IPS DF 4.7 (cell line): ENCODE measurements around the gene ACSM2B.
"Not testable (repeated sequence)": the region's sequence is repeated elsewhere in the genome, so short reads cannot be mapped to it uniquely, and the experiment has no call there.

Experiments used
- DNase-seq: peaks from one replicate; pipeline ENCODE4 v3.0.0-alpha.2; 2013; ENCODE audit warnings: low spot score; ENCODE audit errors: extremely low read depth

ACSM2B gene

DNA sequence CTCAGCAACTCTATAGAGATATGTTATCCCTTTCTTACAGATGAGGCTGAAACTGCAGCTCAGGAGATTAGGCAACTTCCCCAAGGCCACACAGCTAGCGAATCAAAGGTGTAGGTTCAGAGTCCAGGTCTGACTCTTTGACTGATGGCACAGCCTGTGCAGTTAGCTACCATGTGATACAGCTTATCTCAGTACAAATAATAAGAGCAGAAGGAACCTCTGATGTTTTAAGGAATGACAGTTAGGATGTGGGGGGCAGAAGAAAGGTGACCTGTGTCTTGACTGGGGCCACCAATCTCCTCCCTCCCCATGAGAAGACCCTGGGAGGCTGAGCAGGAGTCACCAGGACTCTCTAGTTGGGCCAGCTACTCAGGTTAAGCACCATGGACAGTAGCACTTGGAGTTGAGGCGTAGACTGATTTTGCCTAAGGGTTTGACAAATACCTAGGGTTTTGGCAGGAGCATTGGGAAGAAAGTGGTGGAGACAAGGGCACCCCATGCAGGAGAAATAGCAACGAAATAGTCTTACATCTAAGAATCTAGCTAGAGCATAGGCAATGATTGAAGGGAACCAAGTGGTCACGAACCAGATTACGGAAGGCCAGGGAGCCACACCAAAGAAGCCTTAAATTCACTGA is 22.8 kb upstream of the ACSM2B start:
- no peak for DNase-seq

DNA sequence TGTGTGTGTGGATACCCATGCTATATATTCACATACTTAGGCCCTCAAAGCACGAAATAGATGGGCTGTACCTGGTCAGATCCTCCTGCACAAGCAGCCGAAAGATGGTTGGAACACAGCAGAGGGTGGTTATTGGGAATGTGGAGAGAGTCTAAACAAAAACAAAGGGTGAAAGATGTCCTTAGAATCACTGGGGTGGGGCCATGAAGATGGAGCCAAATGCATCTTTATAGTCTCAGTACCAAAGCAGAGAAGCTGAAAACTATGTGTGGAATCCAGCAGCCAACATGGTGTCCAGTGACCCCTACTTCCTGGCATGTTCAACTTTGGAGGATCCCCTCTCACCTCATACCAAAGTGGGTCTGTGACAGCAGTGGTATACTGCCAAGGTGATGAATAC is 19.5 kb upstream of the ACSM2B start:
- not testable (repeated sequence) for DNase-seq

DNA sequence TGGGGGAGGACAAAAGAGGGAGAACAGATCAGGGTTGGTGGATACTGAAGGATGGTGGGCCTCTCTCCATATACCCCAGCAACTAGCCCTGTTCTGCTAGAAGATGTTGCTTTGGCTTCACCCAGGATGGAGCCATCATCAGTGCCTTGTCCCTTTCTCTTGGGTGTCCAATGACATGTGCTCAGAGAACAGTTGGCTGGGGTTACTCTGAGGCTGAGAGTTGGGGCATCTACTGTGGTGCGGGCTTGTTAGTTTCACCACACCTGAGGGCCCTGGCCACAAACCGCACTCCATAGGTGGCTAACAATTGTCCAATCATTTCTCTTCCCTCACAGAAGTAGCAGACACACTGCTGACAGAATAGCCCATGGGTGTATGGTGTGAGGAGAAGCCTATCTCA is 18.9 kb upstream of the ACSM2B start:
- DNase-seq = not testable (repeated sequence)

DNA sequence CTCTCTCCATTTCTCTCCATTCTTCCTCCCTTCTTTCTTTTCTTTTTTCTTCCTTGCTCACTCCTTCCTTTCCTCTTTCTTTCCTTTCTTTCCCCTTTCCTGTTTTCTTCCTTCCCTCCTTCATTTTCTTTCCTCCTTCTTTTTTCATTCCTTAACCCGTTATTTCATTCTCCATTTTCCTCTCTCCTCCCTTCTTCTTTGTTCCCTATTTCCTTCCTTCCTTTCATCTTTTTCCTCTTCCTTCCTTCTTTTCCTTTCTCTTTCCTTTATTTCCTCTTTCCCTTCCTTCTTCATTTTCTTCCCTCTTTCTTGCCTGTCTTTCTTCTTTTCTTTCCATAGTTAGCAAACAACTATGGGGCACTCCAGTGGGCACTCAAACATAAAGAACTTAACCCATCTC is 16.6 kb upstream of the ACSM2B start:
- DNase-seq = not testable (repeated sequence)

DNA sequence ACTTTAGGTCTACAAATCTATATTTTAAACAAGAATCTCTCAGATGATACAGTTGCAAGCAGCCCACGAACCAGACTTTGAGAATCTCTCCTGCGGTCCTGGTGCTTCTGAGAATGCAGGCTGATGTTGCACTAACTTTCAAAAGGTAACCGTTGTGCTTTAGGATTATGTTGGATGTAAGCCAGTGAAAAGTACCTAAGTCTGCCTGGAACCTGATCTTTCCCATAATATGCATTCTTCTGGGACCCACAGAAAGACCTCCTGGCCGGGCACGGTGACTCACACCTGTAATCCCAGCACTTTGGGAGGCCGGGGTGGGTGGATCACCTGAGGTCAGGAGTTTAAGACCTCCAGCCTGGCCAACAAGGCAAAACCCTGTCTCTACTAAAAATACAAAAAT is 13.3 kb upstream of the ACSM2B start:
- not testable (repeated sequence) for DNase-seq

DNA sequence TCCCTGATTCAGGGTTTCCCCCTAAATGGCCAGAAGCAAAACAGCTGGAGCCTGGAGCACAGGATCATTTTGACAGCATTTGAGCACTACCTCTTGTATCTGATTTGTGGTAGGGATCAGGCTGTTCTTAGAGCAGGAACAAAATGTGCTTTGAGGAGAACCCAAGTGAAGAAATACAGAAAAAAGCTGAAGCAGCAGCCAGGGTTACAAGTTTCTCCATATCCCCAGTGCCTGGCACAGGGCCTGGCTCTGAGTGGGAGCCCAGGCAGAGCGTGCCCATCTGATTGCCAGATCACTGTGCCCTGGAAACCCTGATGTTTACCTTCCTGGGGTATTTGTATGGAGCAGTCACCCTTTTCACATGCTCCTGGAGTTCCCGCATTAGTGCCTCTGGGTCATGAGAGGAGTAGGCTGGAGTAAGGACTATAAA is 11.5 kb upstream of the ACSM2B start:
- DNase-seq = not testable (repeated sequence)

DNA sequence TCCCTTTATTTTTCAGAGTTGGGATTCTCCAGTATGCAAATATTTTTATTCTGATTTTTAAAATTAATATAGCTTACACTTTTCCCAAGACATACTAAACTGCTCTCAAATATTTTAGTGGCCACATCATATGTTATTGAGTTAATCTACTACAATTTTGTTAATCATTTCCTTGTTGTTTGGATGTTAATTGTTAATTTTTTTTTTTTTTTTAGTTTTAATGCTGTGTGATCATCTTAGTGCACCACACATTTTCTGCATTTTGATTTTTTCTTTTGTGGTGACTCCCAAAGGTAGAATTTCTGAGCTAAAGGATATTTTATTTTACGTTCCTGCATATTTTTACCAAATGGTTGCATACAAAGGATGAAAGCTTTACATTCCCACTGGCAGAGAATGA is 10.5 kb upstream of the ACSM2B start:
- DNase-seq = not testable (repeated sequence)

DNA sequence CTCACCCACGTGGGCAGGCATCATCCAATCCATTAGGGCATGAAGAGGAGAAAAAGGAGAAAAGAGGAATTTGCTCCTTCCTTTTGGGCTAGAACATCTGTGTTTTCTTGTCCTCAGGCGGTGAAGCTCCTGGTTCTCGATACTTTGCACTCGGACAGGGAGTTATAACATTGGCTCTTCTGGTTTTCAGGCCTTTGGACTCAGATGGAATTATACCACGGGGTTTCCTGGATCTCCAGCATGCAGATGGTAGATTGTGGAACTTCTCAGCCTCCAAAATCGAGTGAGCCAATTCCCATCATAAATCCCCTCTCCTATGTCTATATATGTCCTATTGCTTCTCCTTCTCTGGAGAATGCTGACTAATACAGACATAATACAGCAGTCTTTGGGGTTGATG is 9.9 kb upstream of the ACSM2B start:
- not testable (repeated sequence) for DNase-seq

DNA sequence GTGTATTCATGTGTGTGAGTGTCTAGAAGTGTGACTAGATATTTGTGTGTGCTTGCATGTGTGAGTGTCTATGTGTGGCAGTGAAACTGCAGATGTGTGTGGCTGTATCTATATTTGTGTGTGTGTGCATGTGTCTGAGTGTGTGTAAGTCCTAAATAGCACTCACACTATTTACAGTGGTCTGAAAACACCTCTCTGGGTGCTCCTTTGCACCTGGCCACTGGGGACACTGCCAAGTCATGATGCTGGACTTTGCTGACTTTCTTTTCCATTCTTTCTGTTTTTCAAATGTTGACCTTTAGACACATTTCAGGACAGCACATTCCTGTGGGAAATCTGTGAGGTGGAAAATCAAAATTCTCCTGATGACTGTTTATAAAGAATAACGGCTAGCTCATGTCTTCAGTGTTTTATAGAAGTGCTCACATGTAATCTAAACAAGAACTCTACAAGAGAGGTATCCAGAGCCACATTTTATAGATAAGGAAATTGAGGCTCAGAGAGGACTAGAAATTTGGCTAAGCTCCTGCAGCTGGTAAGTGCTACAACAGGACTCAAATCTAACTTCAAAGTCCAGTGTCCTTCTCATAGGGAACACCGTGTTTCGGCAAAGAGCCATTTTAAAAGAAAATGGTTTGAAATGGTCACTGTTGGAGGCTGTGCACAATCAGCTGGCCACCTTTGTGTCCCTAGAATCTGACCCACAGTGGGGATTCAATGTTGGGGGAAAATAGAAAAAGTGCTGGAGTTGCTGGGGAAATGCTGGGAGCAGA is 4.5 kb upstream of the ACSM2B start:
- not testable (repeated sequence) for DNase-seq

DNA sequence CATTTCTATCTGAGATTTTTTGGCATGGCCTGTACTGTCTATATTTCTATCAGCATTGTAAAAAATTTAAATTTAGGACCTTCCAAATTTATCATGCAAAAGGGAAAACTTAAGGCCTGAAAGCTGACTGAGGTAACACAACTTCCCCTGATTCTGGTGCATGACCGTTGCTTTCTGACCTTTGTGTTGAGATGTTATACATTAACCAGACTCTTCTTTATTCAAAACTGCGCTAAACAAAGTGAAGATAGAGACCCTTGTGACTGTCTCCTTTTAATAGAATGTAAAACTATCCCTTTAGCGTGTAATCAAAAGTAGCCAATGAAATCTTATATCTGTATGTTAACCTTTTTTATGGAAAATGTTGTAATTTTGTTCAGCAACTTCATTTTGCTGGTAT is 1.9 kb upstream of the ACSM2B start:
- DNase-seq = not testable (repeated sequence)

DNA sequence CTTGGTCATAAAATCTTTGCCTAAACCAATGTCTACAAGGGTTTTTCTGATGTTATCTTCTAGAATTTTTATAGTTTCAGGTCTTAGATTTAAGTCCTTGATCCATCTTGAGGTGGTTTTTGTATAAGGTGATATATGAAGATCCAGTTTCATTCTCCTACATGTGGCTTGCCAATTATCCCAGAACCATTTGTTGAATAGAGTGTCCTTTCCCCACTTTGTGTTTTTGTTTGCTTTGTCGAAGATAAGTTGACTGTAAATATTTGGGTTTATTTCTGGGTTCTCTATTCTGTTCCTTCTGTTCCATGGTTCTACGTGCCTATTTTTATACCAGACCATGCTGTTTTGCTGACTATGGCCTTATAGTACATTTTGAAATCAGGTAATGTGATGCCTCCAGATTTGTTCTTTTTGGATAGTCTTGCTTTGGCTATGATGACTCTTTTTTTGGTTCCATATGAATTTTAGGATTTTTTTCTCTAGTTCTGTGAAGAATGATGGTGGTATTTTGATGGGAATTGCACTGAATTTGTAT is 7.0 kb downstream of the ACSM2B start:
- not testable (repeated sequence) for DNase-seq

DNA sequence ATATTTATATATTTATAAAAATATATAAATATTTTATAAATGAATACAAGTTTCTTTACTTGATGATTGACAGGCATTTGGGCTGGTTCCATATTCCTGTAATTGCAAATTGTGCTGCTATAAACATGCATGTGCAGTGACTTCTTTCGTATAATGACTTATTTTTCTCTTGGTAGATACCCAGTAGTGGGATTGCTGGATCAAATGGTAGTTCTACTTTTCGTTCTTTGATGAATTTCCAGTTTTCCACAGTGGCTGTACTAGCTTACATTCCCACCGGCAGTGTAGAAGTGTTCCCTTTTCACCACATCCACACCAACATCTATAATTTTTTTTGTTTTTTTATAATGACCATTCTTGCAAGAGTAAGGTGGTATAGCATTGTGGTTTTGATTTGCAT is 7.8 kb downstream of the ACSM2B start:
- no peak for DNase-seq

DNA sequence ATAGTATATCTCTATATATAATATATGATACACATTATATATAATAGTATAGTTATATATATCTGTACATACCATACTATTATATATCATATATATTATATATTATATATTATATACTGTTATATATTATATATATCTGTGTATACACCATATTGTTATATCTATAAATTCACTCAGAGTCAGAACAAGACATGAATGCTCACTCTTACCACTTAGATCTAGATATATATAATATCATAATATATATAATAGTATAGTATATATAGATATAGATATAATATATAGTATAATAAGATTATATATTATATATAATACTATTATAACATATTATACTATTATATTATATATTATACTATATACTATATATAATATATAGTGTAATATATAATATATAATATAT is 9.3 kb downstream of the ACSM2B start:
- DNase-seq = no peak

DNA sequence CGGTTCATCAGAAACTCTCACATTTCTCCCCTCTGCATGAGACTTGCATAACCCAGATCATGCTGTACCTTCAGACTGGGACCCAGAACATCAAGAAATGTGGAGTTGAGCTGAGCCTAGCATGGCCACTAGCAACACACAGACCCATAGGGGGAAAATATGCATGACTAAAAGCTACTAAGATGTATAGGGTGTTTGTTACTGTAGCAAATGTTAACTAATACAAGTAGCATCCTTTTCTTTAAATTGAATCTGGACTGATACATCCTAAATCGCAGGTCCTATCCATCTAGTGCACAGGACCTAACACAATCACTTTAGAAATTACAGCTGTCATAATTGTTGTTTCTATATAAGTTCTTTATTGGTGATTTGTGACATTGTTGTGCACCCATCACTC is 10.8 kb downstream of the ACSM2B start:
- DNase-seq = not testable (repeated sequence)

DNA sequence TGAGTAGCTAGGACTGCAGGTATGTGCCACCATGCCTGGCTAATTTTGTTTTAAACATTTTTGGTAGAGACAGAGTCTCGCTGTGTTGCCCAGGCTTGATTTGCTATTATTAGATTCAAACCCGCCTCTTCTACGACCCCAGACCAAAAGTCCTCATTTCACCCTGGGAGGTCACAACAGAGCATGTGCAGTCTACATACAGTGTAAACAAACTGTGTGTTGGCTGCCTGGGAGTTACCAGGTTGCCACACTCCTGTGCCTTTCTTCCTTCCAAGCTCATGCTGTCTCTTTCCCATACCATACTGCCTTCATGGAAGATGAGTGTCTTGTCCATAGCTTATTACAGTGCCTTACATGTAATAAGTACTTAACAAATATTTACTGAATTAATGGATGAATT is 11.9 kb downstream of the ACSM2B start:
- DNase-seq = not testable (repeated sequence)

DNA sequence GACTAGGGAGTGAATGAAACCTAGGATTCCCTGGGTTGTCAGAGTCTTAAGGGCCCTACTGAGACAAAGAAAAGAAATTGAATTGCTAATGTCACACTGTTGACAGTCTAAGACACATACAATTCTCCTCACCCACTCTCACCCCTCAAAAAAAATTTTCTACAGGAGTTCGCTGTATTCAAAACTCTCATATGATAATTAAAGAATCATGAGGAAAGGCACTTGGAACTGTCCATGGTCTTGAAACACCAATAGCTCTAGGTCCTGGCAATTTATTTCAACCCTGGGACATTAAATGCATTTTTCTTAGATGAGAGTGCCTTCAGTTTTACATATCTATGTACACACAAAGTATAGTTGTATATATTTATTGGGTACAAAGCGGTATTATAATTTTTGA is 20.5 kb downstream of the ACSM2B start:
- not testable (repeated sequence) for DNase-seq

DNA sequence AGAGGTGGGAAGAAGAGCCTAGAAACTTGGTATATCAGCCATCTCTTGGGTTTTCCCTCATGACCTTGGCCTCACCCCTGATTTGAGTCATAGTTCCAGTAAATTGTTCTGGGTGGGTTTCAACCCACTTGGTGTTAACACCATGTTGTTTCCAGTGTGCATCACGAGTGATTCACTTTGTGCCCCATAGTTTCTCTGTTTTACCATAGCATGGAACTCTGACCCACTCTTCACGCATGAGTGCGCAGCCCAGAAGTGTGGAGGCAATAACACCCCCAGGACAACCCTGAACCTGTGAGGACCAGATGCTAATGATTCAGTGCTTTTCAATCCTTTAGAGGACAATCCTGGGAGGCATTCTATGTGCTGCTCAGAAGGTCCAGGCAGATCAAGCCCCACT is 21.5 kb downstream of the ACSM2B start:
- DNase-seq = not testable (repeated sequence)

DNA sequence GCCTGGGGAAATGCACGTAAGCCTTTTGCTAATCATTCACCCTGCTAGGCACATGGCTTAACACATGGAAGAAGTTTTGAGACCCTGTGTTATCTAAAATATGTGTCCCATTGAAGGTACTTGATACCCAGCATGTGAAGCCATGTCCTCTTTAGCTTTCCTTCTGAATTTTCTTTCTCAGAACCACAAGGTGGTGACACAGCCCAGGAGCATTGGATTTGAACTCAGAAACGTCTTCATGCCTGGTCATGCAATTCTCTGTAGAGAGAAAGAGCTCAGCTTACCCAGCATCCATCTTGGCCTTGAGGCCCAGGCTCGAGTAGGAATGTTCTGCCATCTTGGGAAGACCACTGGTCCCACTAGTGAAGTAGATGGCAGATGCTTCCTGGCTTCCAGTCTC is 22.7 kb downstream of the ACSM2B start:
- DNase-seq = not testable (repeated sequence)

DNA sequence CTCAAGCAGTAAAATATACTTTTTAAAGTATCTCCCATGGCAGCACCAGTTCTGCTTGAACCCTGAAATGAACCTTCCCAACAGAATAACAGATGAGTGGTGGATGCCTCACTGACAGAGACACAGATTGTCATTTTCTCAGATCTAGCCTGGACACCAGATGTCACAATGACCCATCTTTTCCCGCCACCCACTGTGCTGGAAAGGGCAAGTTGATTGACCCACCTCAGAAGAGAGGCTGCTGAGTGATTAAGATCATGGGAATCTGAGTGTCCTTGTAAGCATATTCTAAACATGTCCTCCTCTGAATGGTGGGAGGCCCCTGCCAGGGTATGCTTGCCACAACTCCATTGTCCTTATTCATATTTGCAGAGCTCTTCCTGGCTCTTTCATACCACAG is 29.2 kb downstream of the ACSM2B start:
- DNase-seq = not testable (repeated sequence)

DNA sequence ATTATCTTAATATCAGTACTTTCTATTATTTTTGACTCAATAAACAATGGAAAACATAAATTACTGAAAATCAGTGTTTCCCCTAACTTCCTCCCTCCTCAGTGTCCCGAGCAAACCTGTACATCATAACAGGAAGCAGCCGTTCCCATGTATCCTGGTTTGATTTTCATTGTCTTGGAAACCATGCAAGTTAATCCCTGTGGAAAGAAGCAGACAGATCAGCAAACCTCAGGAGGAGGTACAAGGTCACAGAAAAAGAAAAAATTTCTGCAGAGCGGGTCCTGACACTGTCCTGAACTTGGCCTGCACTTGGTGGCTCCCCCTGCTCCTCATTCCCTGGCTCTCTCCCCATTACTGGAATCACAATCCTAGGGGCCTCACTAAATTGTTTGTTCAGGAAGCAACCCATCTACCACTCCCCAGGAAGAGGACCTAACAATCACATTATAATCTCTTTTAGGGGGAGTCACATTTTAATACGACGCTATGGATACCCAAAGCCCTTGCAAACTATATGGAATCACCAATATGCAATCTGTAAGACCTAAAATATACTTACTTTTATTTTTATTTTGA is 29.8 kb downstream of the ACSM2B start:
- DNase-seq = not testable (repeated sequence)

DNA sequence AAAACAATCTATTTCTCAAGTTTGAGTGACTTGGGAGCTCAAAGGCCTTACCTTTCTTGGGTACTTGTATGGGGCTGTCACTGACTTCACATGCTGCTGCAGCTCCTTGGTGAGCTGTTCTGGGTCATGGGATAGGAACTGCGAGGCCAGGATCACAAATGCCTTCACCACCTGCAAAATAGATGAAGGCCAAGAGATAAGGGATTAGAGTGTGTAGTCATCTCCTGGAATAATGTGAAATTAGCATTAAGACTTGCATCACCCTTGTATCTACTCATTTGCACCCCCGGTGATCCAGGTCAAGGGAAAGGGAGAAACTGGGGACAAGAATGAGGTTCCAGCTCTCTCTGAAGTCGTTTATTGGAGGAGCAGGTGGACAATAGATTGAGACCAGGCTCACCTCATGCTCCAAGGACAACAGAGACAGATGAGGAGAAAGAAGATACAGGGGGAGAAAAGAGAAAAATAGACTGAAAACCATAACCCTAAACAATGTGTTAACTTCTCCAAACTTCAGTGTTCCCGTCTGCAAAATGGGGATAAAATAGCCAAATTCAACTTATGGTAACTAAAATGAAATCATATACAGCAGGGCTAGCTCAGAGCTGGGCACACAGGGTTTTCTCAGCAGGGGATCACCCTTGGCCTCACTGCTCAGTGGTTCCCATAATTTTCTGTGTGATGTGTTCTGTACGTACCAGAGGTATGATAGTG is 35.4 kb downstream of the ACSM2B start:
- not testable (repeated sequence) for DNase-seq

DNA sequence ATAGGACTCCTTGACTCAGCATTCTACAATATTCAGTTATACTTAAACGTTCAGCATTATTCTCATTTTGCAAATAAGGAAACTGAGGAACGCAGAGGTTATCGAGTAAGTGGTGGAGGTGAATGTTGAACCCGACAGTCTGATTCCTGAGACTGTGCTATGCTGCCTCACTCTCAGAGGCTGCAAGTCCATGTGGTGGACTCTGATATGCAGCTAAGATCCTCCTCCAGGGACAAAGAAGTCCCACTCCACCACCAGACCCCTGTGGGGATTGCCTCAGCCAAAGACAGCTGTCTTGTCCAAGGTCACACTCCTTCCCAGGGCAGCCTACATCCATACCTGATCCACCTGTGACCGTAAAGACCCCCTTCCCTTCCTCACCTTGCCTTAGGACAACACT is 37.5 kb downstream of the ACSM2B start:
- no peak for DNase-seq
